Thymus (tissue), 11 donors: ENCODE results near the gene UBR2. TPM values are rescaled to one million over a fixed set of nuclear protein-coding genes. Genes with fewer than 3 reads are reported as not detected.
"Not testable (repeated sequence)": the region's sequence is repeated elsewhere in the genome, so short reads cannot be mapped to it uniquely, and the experiment has no call there.

Experiments
- DNase-seq, 9 donors: peaks; one replicate each; pipeline ENCODE4 v3.0.0-alpha.2; 2013; ENCODE audit warnings: low spot score in 9 of 9, low read depth in 6 of 9, missing footprints in 1 of 9
- H3K27ac ChIP-seq, 2 donors: one replicate each; pipeline ENCODE4 v1.5.1; 2013; ENCODE audit warnings: control low read depth in 1 of 2, low read depth in 1 of 2, low read length in 1 of 2, mild to moderate bottlenecking in 1 of 2, moderate library complexity in 1 of 2
- H3K27me3 ChIP-seq, 2 donors: one replicate each; pipeline ENCODE4 v1.5.1; 2013; ENCODE audit warnings: low read length in 1 of 2; ENCODE audit not compliant: control insufficient read depth in 2 of 2, insufficient read depth in 1 of 2
- H3K36me3 ChIP-seq, 2 donors: one replicate each; pipeline ENCODE4 v1.5.1; 2013; ENCODE audit warnings: low read length in 1 of 2, mild to moderate bottlenecking in 1 of 2, moderate library complexity in 1 of 2; ENCODE audit not compliant: control insufficient read depth in 2 of 2, insufficient read depth in 2 of 2
- H3K4me1 ChIP-seq, 2 donors: one replicate each; pipeline ENCODE4 v1.5.1; 2013; ENCODE audit warnings: low read length in 2 of 2; ENCODE audit not compliant: control insufficient read depth in 2 of 2, insufficient read depth in 2 of 2
- H3K4me3 ChIP-seq, 2 donors: one replicate each; pipeline ENCODE4 v1.5.1; 2013; ENCODE audit warnings: low read length in 2 of 2, control low read depth in 1 of 2, mild to moderate bottlenecking in 1 of 2
- H3K9me3 ChIP-seq, 2 donors: one replicate each; pipeline ENCODE4 v1.5.1; 2013; ENCODE audit warnings: low read length in 1 of 2, mild to moderate bottlenecking in 1 of 2; ENCODE audit not compliant: control insufficient read depth in 2 of 2, insufficient read depth in 1 of 2
- WGBS: extraction: QIAGEN DNeasy Blood & Tissue Kit; methylation state at CpG from one replicate; pipeline ENCODE4 v1.1.7; 2013; 5-methylcytosine and 5-hydroxymethylcytosine counted together
- polyA plus RNA-seq: library from polyadenylated mRNA; stranded (reverse); fragments of 200-250 nt; gene quantifications from one replicate; pipeline ENCODE4 v1.2.3, GENCODE V29; 2013
- total RNA-seq: library from RNA; stranded (reverse); fragments of 120-200 nt; gene quantifications from one replicate; pipeline ENCODE4 v1.2.4, GENCODE V29; 2013
- donor health status: healthy.

Gene UBR2
- total and polyA plus RNA-seq, 2 donors: 16.2 to 22.7 TPM

GRCh38 chr6:42565823-42566613 is 2.2 kb downstream of the UBR2 start:
- no peaks in the 10 kb centered on the region for H3K9me3 ChIP-seq
- peaks cover 3 to 10% of the 10 kb centered on the region in 2 donors for H3K4me1 ChIP-seq
- H3K4me3 ChIP-seq: peak overlapping the region; percentile 80 to 90
- no peak for DNase-seq
- H3K27ac ChIP-seq: peak overlapping the region in 1 of 2 donors; percentile 26
- H3K27me3 ChIP-seq: no peaks in the 10 kb centered on the region
- H3K36me3 ChIP-seq: no peaks in the 10 kb centered on the region
- WGBS: 71% methylated on average over 15 of the region's 15 CpGs

GRCh38 chr6:42566614-42567208 is 2.9 kb downstream of the UBR2 start:
- H3K27ac ChIP-seq: no peak overlapping the region

GRCh38 chr6:42567237-42567636 is 3.4 kb downstream of the UBR2 start:
- H3K4me3 ChIP-seq, DNase-seq, H3K9me3 ChIP-seq, H3K27me3 ChIP-seq, H3K27ac ChIP-seq, H3K36me3 ChIP-seq, H3K4me1 ChIP-seq: not testable (repeated sequence)
- WGBS: 97% methylated on average over 4 of the region's 4 CpGs

More at GRCh38 chr6:42566614-42567208, 2.9 kb downstream of the UBR2 start:
- no peaks in the 10 kb centered on the region for H3K9me3 ChIP-seq
- peaks cover 3 to 10% of the 10 kb centered on the region in 2 donors for H3K4me1 ChIP-seq
- H3K27me3 ChIP-seq: no peaks in the 10 kb centered on the region
- H3K36me3 ChIP-seq: no peaks in the 10 kb centered on the region
- no peak for DNase-seq
- no peak overlapping the region for H3K4me3 ChIP-seq
- WGBS: 88% methylated on average over 5 of the region's 5 CpGs

- H3K27me3 ChIP-seq: no peaks in the 10 kb centered on the region
- H3K36me3 ChIP-seq: peaks cover 0 to 8% of the 10 kb centered on the region in 2 donors
- DNase-seq: peak in 1 of 9 donors; percentile 18
- H3K27ac ChIP-seq: peak overlapping the region in 1 of 2 donors; percentile 4
- no peaks in the 10 kb centered on the region for H3K9me3 ChIP-seq
- H3K4me3 ChIP-seq: no peak overlapping the region
- H3K4me1 ChIP-seq: peaks cover 3 to 12% of the 10 kb centered on the region in 2 donors
These were observed 5.5 kb downstream of the UBR2 start for GRCh38 chr6:42569102-42570028.

- H3K4me1 ChIP-seq: peaks cover 3 to 4% of the 10 kb centered on the region in 2 donors
- no peak for DNase-seq
- no peaks in the 10 kb centered on the region for H3K27me3 ChIP-seq
- WGBS: 82% methylated on average over 7 of the region's 7 CpGs
- peaks cover 3 to 17% of the 10 kb centered on the region in 2 donors for H3K36me3 ChIP-seq
- H3K27ac ChIP-seq: peak overlapping the region in 1 of 2 donors; percentile 86
- H3K9me3 ChIP-seq: no peaks in the 10 kb centered on the region
- no peak overlapping the region for H3K4me3 ChIP-seq
These were observed 7.9 kb downstream of the UBR2 start for GRCh38 chr6:42571611-42572342.

GRCh38 chr6:42572523-42572922 is 8.7 kb downstream of the UBR2 start:
- H3K4me1 ChIP-seq: peaks cover 3 to 4% of the 10 kb centered on the region in 2 donors
- WGBS: 28% methylated on average over 4 of the region's 4 CpGs

GRCh38 chr6:42576538-42576937 is 12.7 kb downstream of the UBR2 start:
- H3K27me3 ChIP-seq, H3K9me3 ChIP-seq, DNase-seq, H3K4me3 ChIP-seq, H3K4me1 ChIP-seq, H3K27ac ChIP-seq: not testable (repeated sequence)
- WGBS: 98% methylated on average over 7 of the region's 7 CpGs
- H3K36me3 ChIP-seq: peaks cover 14 to 30% of the 10 kb centered on the region in 2 donors

More at GRCh38 chr6:42572523-42572922, 8.7 kb downstream of the UBR2 start:
- no peaks in the 10 kb centered on the region for H3K27me3 ChIP-seq
- peak in 6 of 9 donors; percentile 25 to 81 (median 54) for DNase-seq
- no peak overlapping the region for H3K4me3 ChIP-seq
- no peaks in the 10 kb centered on the region for H3K9me3 ChIP-seq
- H3K36me3 ChIP-seq: peaks cover 3 to 19% of the 10 kb centered on the region in 2 donors
- peak overlapping the region; percentile 10 to 86 for H3K27ac ChIP-seq

- WGBS: 97% methylated on average over 2 of the region's 2 CpGs
- no peak for DNase-seq
- no peaks in the 10 kb centered on the region for H3K4me1 ChIP-seq
- peaks cover 0 to 3% of the 10 kb centered on the region in 2 donors for H3K9me3 ChIP-seq
- H3K27ac ChIP-seq: no peak overlapping the region
- no peak overlapping the region for H3K4me3 ChIP-seq
- H3K36me3 ChIP-seq: peaks cover 10 to 20% of the 10 kb centered on the region in 2 donors
- H3K27me3 ChIP-seq: no peaks in the 10 kb centered on the region
These were observed 34.5 kb downstream of the UBR2 start for GRCh38 chr6:42598300-42598699.
